Endothelial cell of umbilical vein (primary cell): Measurements from ENCODE around the gene IRF2BP1. TPM values are rescaled to one million over a fixed set of nuclear protein-coding genes. Genes with fewer than 3 reads are reported as not detected.

Source experiments
- BruUV-seq: library from RNA; stranded (reverse); fragments of 400-500 nt; replicated peaks from 2 replicates; lab custom pipeline; 2021; lab: Mats Ljungman, UMichigan
- CTCF ChIA-PET: fragments of 300-600, 350-600 bp; sonication (Branson Sonifier 250); formaldehyde crosslinking; loops from one replicate; lab custom pipeline; 2021; ENCODE audit warnings: antibody characterized with exemption, inconsistent platforms; lab: Charles Lee
- POLR2A ChIA-PET: fragments of 300-600, 350-600 bp; sonication (Branson Sonifier 250); formaldehyde crosslinking; loops from one replicate; lab custom pipeline; 2021; ENCODE audit warnings: antibody characterized with exemption, inconsistent platforms; lab: Charles Lee
- DNase-seq: peaks from one replicate; pipeline ENCODE4 v3.0.0-alpha.2; 2011; ENCODE audit warnings: low read depth, low spot score
- FAIRE-seq: peaks from 2 replicates; lab custom pipeline; 2011; peaks lifted over from hg19 to GRCh38; lab: Jason Lieb, UNC
- H2AFZ ChIP-seq: 2 replicates; pipeline ENCODE4 v1.6.0; 2012; ENCODE audit warnings: low read depth, low read length, control low read depth, inconsistent platforms
- H3K27ac ChIP-seq: 2 replicates; pipeline ENCODE4 v1.5.1; 2011; ENCODE audit warnings: low read depth, mild to moderate bottlenecking, control low read depth, low read length, moderate library complexity; ENCODE audit not compliant: insufficient read depth
- H3K27me3 ChIP-seq, 2 experiments: 2 replicates each; pipeline versions ENCODE4 v1.6.0 to v1.6.1; 2011; ENCODE audit warnings: low read length in 2 of 2, mixed read lengths in 1 of 2; ENCODE audit not compliant: control insufficient read depth in 2 of 2, insufficient read depth in 2 of 2
- H3K36me3 ChIP-seq, 2 experiments: 2 replicates in 1 of 2; 3 replicates in 1 of 2; pipeline ENCODE4 v1.5.1; 2011; ENCODE audit warnings: low read length in 2 of 2, mild to moderate bottlenecking in 1 of 2, moderate library complexity in 1 of 2; ENCODE audit not compliant: control insufficient read depth in 2 of 2, insufficient read depth in 2 of 2; ENCODE audit errors: extremely low read depth in 1 of 2
- H3K4me1 ChIP-seq: 3 replicates; pipeline ENCODE4 v1.5.1; 2011; ENCODE audit warnings: mild to moderate bottlenecking, low read length; ENCODE audit not compliant: control insufficient read depth, insufficient read depth; ENCODE audit errors: extremely low read depth
- H3K4me2 ChIP-seq: 2 replicates; pipeline ENCODE4 v1.6.1; 2011; ENCODE audit warnings: low read length, control low read depth, mixed read lengths; ENCODE audit not compliant: insufficient read depth
- H3K4me3 ChIP-seq, 3 experiments: fragments of 200-600 bp in 1 of 3; sonication (generic), shearing (Covaris generic) in 1 of 3; replicated peaks in 1 of 3; 2 replicates each; pipeline ENCODE4 v1.5.1; 2011 to 2016; ENCODE audit warnings: control low read depth in 3 of 3, low read length in 3 of 3, mild to moderate bottlenecking in 2 of 3, inconsistent platforms in 1 of 3, low read depth in 1 of 3, moderate library complexity in 1 of 3; ENCODE audit not compliant: insufficient read depth in 1 of 3
- H3K79me2 ChIP-seq: 2 replicates; pipeline ENCODE4 v1.6.0; 2012; ENCODE audit warnings: low read length, inconsistent platforms; ENCODE audit not compliant: control insufficient read depth, insufficient read depth
- H3K9ac ChIP-seq: replicated peaks from 2 replicates; pipeline ENCODE3; 2011; ENCODE audit warnings: low read length, control low read depth; ENCODE audit not compliant: insufficient read depth; ENCODE audit errors: extremely low read depth
- H3K9me1 ChIP-seq: replicated peaks from 3 replicates; pipeline ENCODE4 v1.6.0; 2011; ENCODE audit warnings: mild to moderate bottlenecking, low read length; ENCODE audit not compliant: control insufficient read depth, insufficient read depth; ENCODE audit errors: extremely low read depth
- H3K9me3 ChIP-seq: replicated peaks from 2 replicates; pipeline ENCODE4 v1.5.1; 2012; ENCODE audit warnings: low read length, inconsistent platforms; ENCODE audit not compliant: control insufficient read depth, insufficient read depth
- H4K20me1 ChIP-seq: replicated peaks from 2 replicates; pipeline ENCODE3; 2011; ENCODE audit warnings: mild to moderate bottlenecking, low read length; ENCODE audit not compliant: control insufficient read depth, insufficient read depth; ENCODE audit errors: extremely low read depth
- EZH2 ChIP-seq: IDR thresholded peaks from 2 replicates; pipeline ENCODE4 v1.6.1; 2012; ENCODE audit warnings: borderline replicate concordance, low read depth, mild to moderate bottlenecking, moderate library complexity, low read length, inconsistent platforms; ENCODE audit not compliant: severe bottlenecking
- FOS ChIP-seq: IDR thresholded peaks from 2 replicates; pipeline ENCODE4 v1.6.1; 2011; ENCODE audit warnings: mild to moderate bottlenecking, low read length, moderate library complexity, borderline replicate concordance; ENCODE audit not compliant: insufficient read depth
- GATA2 ChIP-seq: IDR thresholded peaks from 2 replicates; pipeline ENCODE4 v1.7.0; 2011; ENCODE audit warnings: low read depth, mild to moderate bottlenecking, moderate library complexity, mixed read lengths, low read length; ENCODE audit not compliant: insufficient read length, insufficient read depth
- JUN ChIP-seq: IDR thresholded peaks from 2 replicates; pipeline ENCODE4 v1.6.1; 2011; ENCODE audit warnings: borderline replicate concordance, low read depth; ENCODE audit not compliant: insufficient read length, insufficient read depth
- MYC ChIP-seq: IDR thresholded peaks from one replicate; pipeline ENCODE4 v1.6.1; 2011; ENCODE audit warnings: mild to moderate bottlenecking, low read depth, low read length
- POLR2A ChIP-seq: IDR thresholded peaks from 2 replicates; pipeline ENCODE4 v1.6.1; 2012; ENCODE audit warnings: low read depth, mild to moderate bottlenecking, control low read depth, low read length
- POLR2AphosphoS5 ChIP-seq: IDR thresholded peaks from 2 replicates; pipeline ENCODE4 v1.6.1; 2012; ENCODE audit warnings: low read depth, mild to moderate bottlenecking, control low read depth, low read length, moderate library complexity; ENCODE audit not compliant: insufficient read depth
- dilution Hi-C: fragments of 300-500 bp; cut with MboI; formaldehyde crosslinking; loops from one replicate; pipeline ENCODE4 v1.15.0; 2019; ENCODE audit warnings: low sequenced_read_pairs; ENCODE audit not compliant: extremely low pct_ligation_motif_present
- intact Hi-C: fragments of 100-400 bp; cut with micrococcal nuclease; formaldehyde crosslinking; loops from one replicate; pipeline ENCODE4 v1.10.0; 2022
- polyA plus RNA-seq, 4 experiments: library from polyadenylated mRNA; depleted of rRNA in 3 of 4; stranded (reverse) in 3 of 4; unstranded in 1 of 4; fragments of >200 nt; gene quantifications; 2 replicates each; pipeline versions ENCODE4 v1.2.1 to v1.2.3, GENCODE V29; 2011 to 2012; ENCODE audit warnings: missing spikeins in 1 of 4
- total RNA-seq: library from RNA; stranded (reverse); gene quantifications from 2 replicates; pipeline ENCODE4 v1.2.3, GENCODE V29; 2021
- TF ChIP-seq, protein P1 (sequence below), 2 donors: IDR thresholded peaks; 1 replicate in 1 of 2; 2 replicates in 1 of 2; pipeline ENCODE4 v1.5.1; 2011; ENCODE audit warnings: low read length in 2 of 2, mild to moderate bottlenecking in 2 of 2, moderate library complexity in 2 of 2, control low read depth in 1 of 2, inconsistent platforms in 1 of 2, low read depth in 1 of 2; ENCODE audit not compliant: insufficient read depth in 1 of 2; ENCODE audit errors: extremely low read depth in 1 of 2
- TF ChIP-seq, protein P2 (sequence below): IDR thresholded peaks from 2 replicates; pipeline ENCODE4 v1.6.1; 2011; ENCODE audit not compliant: insufficient read depth, insufficient read length

Gene IRF2BP1
- total and polyA plus RNA-seq, 2 donors (not counting 3 experiments of a cell fraction or from before 2014, with no cell fraction given) = 12.3 to 17.5 TPM

- ChIA-PET POLR2A (no interaction called here), CTCF (interaction anchor here (0.7 to 1.1 kb wide), 2 partner anchors 10 to 20 kb away, joined by 3 read pairs; partner anchors contain the start of gene MYPOP)
- no peaks in the 10 kb centered on the region for H3K79me2 ChIP-seq
- DNase-seq = no peak
- no TSS peak for BruUV-seq
- no peak overlapping the region for H3K4me3 ChIP-seq
- TF ChIP-seq EZH2 = no peak
- TF ChIP-seq, protein P1, sequence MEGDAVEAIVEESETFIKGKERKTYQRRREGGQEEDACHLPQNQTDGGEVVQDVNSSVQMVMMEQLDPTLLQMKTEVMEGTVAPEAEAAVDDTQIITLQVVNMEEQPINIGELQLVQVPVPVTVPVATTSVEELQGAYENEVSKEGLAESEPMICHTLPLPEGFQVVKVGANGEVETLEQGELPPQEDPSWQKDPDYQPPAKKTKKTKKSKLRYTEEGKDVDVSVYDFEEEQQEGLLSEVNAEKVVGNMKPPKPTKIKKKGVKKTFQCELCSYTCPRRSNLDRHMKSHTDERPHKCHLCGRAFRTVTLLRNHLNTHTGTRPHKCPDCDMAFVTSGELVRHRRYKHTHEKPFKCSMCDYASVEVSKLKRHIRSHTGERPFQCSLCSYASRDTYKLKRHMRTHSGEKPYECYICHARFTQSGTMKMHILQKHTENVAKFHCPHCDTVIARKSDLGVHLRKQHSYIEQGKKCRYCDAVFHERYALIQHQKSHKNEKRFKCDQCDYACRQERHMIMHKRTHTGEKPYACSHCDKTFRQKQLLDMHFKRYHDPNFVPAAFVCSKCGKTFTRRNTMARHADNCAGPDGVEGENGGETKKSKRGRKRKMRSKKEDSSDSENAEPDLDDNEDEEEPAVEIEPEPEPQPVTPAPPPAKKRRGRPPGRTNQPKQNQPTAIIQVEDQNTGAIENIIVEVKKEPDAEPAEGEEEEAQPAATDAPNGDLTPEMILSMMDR (IDR thresholded peaks at IDR 0.05; ENCODE audit: extremely low read depth in 1 of 2, insufficient read depth in 1 of 2, low read depth in 1 of 2, low read length in 2 of 2) = peak in 1 of 2 donors; percentile 30
- no peaks in the 10 kb centered on the region for H3K4me1 ChIP-seq
- peaks cover 0 to 3% of the 10 kb centered on the region in 2 experiments for H3K27me3 ChIP-seq
- H3K9me3 ChIP-seq = no peaks in the 10 kb centered on the region
- no peak overlapping the region for H3K27ac ChIP-seq
- H3K9me1 ChIP-seq = no peaks in the 10 kb centered on the region
- H4K20me1 ChIP-seq = no peaks in the 10 kb centered on the region
- dilution Hi-C loops = no loop called here
- FAIRE-seq = no peak
- H3K4me2 ChIP-seq = no peak overlapping the region
- H3K36me3 ChIP-seq = no peaks in the 10 kb centered on the region
- intact Hi-C loops = no loop called here
- H3K9ac ChIP-seq = no peak overlapping the region
- H2AFZ ChIP-seq = no peak overlapping the region
Observed at GRCh38 chr19:45922281-45922680, 36.3 kb upstream of the IRF2BP1 start.

GRCh38 chr19:45920458-45920857 lies 34.5 kb upstream of the IRF2BP1 start:
- intact Hi-C loops = no loop called here
- Histone ChIP-seq H3K27ac (no peak overlapping the region), H3K9me3 (no peaks in the 10 kb centered on the region), H3K9me1 (no peaks in the 10 kb centered on the region), H3K4me1 (no peaks in the 10 kb centered on the region), H2AFZ (no peak overlapping the region), H3K9ac (no peak overlapping the region), H3K36me3 (no peaks in the 10 kb centered on the region), H3K79me2 (no peaks in the 10 kb centered on the region), H3K27me3 (peaks cover 0 to 3% of the 10 kb centered on the region in 2 experiments), H4K20me1 (no peaks in the 10 kb centered on the region), H3K4me2 (no peak overlapping the region), H3K4me3 (no peak overlapping the region)
- dilution Hi-C loops = no loop called here
- DNase-seq (no peak), FAIRE-seq (no peak)
- BruUV-seq = no TSS peak
- ChIA-PET CTCF (interaction anchor here (0.7 kb wide), 2 partner anchors 81 to 89 kb away, joined by 3 read pairs; no protein-coding TSS in a partner anchor), POLR2A (no interaction called here)
- TF ChIP-seq, protein P2, sequence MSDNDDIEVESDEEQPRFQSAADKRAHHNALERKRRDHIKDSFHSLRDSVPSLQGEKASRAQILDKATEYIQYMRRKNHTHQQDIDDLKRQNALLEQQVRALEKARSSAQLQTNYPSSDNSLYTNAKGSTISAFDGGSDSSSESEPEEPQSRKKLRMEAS = no peak
- TF ChIP-seq POLR2AphosphoS5 (no peak), FOS (no peak), MYC (no peak), EZH2 (no peak), JUN (no peak), GATA2 (no peak), POLR2A (no peak)
- TF ChIP-seq, protein P1 (IDR thresholded peaks at IDR 0.05; ENCODE audit: extremely low read depth in 1 of 2, insufficient read depth in 1 of 2, low read depth in 1 of 2, low read length in 2 of 2) = no peak
